SK-N-SH (cell line): ENCODE data around the gene ATP5MC3. TPM values are rescaled to one million over a fixed set of nuclear protein-coding genes. Genes with fewer than 3 reads are reported as not detected.

ENCODE experiments used
- CTCF ChIA-PET: fragments of 300-600, 350-600 bp; formaldehyde crosslinking; extraction: SDS; loops from one replicate; lab custom pipeline; 2021; lab: Yijun Ruan, JAX
- POLR2A ChIA-PET: fragments of 350-600 bp; sonication (Branson Sonifier 250); formaldehyde crosslinking; extraction: SDS; loops from one replicate; lab custom pipeline; 2020; ENCODE audit warnings: antibody characterized with exemption, inconsistent platforms; lab: Yijun Ruan, JAX
- DNase-seq: peaks from one replicate; pipeline ENCODE4 v3.0.0; 2012
- H2AFZ ChIP-seq: fragments of 200-600 bp; sonication (generic); 2 replicates; pipeline ENCODE4 v1.8.1; 2016; ENCODE audit warnings: antibody characterized with exemption, mild to moderate bottlenecking, low read depth
- H3F3A ChIP-seq: fragments of 200-600 bp; sonication (generic); replicated peaks from 2 replicates; pipeline ENCODE3; 2016; ENCODE audit warnings: antibody characterized with exemption, mild to moderate bottlenecking; ENCODE audit not compliant: insufficient read depth
- H3K27ac ChIP-seq, 2 experiments: fragments of 200-500 bp in 1 of 2; fragments of 200-600 bp in 1 of 2; sonication (Bioruptor generic) in 1 of 2; sonication (generic), shearing (Covaris generic) in 1 of 2; 2 replicates each; pipeline versions ENCODE4 v1.5.1 to v1.6.1; 2014 to 2016; ENCODE audit warnings: low read depth in 2 of 2, inconsistent platforms in 1 of 2, low read length in 1 of 2, mild to moderate bottlenecking in 1 of 2, mixed read lengths in 1 of 2
- H3K27me3 ChIP-seq: fragments of 200-600 bp; sonication (generic), shearing (Covaris generic); 2 replicates; pipeline ENCODE4 v1.6.1; 2016; ENCODE audit warnings: mixed run types; ENCODE audit not compliant: insufficient read depth
- H3K36me3 ChIP-seq, 2 experiments: fragments of 200-500 bp in 1 of 2; fragments of 200-600 bp in 1 of 2; sonication (Bioruptor generic) in 1 of 2; sonication (generic) in 1 of 2; replicated peaks in 1 of 2; 2 replicates each; pipeline versions ENCODE3 to v1.5.1; 2014 to 2016; ENCODE audit warnings: low read length in 1 of 2, mild to moderate bottlenecking in 1 of 2; ENCODE audit not compliant: insufficient read depth in 2 of 2, control insufficient read depth in 1 of 2
- H3K4me1 ChIP-seq, 2 experiments: fragments of 200-500 bp in 1 of 2; fragments of 200-600 bp in 1 of 2; sonication (Bioruptor generic) in 1 of 2; sonication (generic), shearing (Covaris generic) in 1 of 2; 2 replicates each; pipeline versions ENCODE4 v1.5.1 to v1.6.1; 2014 to 2016; ENCODE audit warnings: low read depth in 1 of 2, low read length in 1 of 2, mixed run types in 1 of 2; ENCODE audit not compliant: insufficient read depth in 2 of 2, control insufficient read depth in 1 of 2
- H3K4me2 ChIP-seq: fragments of 200-600 bp; sonication (generic), shearing (Covaris generic); 2 replicates; pipeline ENCODE4 v1.6.1; 2017; ENCODE audit warnings: mixed run types
- H3K4me3 ChIP-seq, 2 experiments: fragments of 200-500 bp in 1 of 2; fragments of 200-600 bp in 1 of 2; sonication (Bioruptor generic) in 1 of 2; sonication (generic), shearing (Covaris generic) in 1 of 2; 2 replicates each; pipeline versions ENCODE4 v1.5.1 to v1.8.1; 2014 to 2016; ENCODE audit warnings: low read depth in 2 of 2, inconsistent platforms in 1 of 2, low read length in 1 of 2, mild to moderate bottlenecking in 1 of 2, mixed read lengths in 1 of 2, moderate library complexity in 1 of 2
- H3K79me2 ChIP-seq: fragments of 200-600 bp; sonication (generic); 2 replicates; pipeline ENCODE4 v1.8.1; 2017; ENCODE audit warnings: mild to moderate bottlenecking; ENCODE audit not compliant: insufficient read depth
- H3K9ac ChIP-seq: fragments of 200-600 bp; sonication (generic); 2 replicates; pipeline ENCODE4 v1.6.1; 2017; ENCODE audit warnings: mixed run types
- H3K9me2 ChIP-seq: fragments of 200-600 bp; sonication (generic); 2 replicates; pipeline ENCODE4 v1.6.1; 2017; ENCODE audit warnings: mixed run types
- H3K9me3 ChIP-seq: fragments of 200-600 bp; sonication (generic); 2 replicates; pipeline ENCODE4 v1.6.1; 2017; ENCODE audit warnings: mixed run types, mild to moderate bottlenecking, moderate library complexity
- H4K20me1 ChIP-seq: fragments of 200-600 bp; sonication (generic); 2 replicates; pipeline ENCODE4 v1.6.1; 2017; ENCODE audit warnings: mild to moderate bottlenecking, mixed run types; ENCODE audit not compliant: insufficient read depth
- CHD2 ChIP-seq: fragments of 150-350 bp; IDR thresholded peaks from 2 replicates; pipeline ENCODE4 v1.6.1; 2018; ENCODE audit warnings: low read length; ENCODE audit not compliant: partially characterized antibody
- EZH2phosphoT487 ChIP-seq: fragments of 200-600 bp; sonication (generic); IDR thresholded peaks from 2 replicates; pipeline ENCODE4 v1.6.1; 2017; ENCODE audit warnings: low read depth, mixed run types, mild to moderate bottlenecking, antibody characterized with exemption, moderate library complexity, borderline replicate concordance
- FOXJ3 ChIP-seq: sonication (generic); formaldehyde crosslinking; IDR thresholded peaks from 2 replicates; pipeline ENCODE4 v1.5.1; 2020; ENCODE audit warnings: mild to moderate bottlenecking, missing genetic modification reagents
- GABPA ChIP-seq: IDR thresholded peaks from 2 replicates; pipeline ENCODE4 v1.4.0; 2012; ENCODE audit warnings: low read depth, mild to moderate bottlenecking
- GATA2 ChIP-seq: sonication (generic); formaldehyde crosslinking; IDR thresholded peaks from 2 replicates; pipeline ENCODE4 v1.5.0; 2020; ENCODE audit warnings: mild to moderate bottlenecking, missing genetic modification reagents
- NFIC ChIP-seq: IDR thresholded peaks from 2 replicates; pipeline ENCODE4 v1.4.0; 2012; ENCODE audit warnings: borderline replicate concordance
- NRF1 ChIP-seq: IDR thresholded peaks from 2 replicates; pipeline ENCODE4 v1.6.1; 2012; ENCODE audit warnings: low read depth, mild to moderate bottlenecking, low read length
- RAD21 ChIP-seq: IDR thresholded peaks from 2 replicates; pipeline ENCODE4 v1.6.1; 2012; ENCODE audit warnings: mild to moderate bottlenecking, low read length
- RCOR1 ChIP-seq: fragments of 150-350 bp; IDR thresholded peaks from 2 replicates; pipeline ENCODE4 v1.6.1; 2017; ENCODE audit warnings: antibody characterized with exemption, low read length
- SMC3 ChIP-seq: IDR thresholded peaks from 2 replicates; pipeline ENCODE4 v1.6.1; 2012; ENCODE audit warnings: low read depth, low read length, improper control_type of control experiment
- TAF1 ChIP-seq: IDR thresholded peaks from 2 replicates; pipeline ENCODE4 v1.6.1; 2012; ENCODE audit warnings: low read depth, mild to moderate bottlenecking, low read length, moderate library complexity, borderline replicate concordance
- TCF12 ChIP-seq: IDR thresholded peaks from 2 replicates; pipeline ENCODE4 v1.4.0; 2012
- TEAD4 ChIP-seq: IDR thresholded peaks from 2 replicates; pipeline ENCODE4 v1.4.0; 2012; ENCODE audit warnings: mild to moderate bottlenecking, borderline replicate concordance; ENCODE audit not compliant: insufficient read depth
- YY1 ChIP-seq: IDR thresholded peaks from 2 replicates; pipeline ENCODE4 v1.4.0; 2012; ENCODE audit warnings: low read depth, mild to moderate bottlenecking
- WGBS: methylation state at CpG from one replicate; pipeline ENCODE4 v1.1.6; 2017; ENCODE audit warnings: low lambda C conversion rate; 5-methylcytosine and 5-hydroxymethylcytosine counted together
- polyA plus RNA-seq, 3 experiments: library from polyadenylated mRNA; depleted of rRNA; stranded (reverse); fragments of >200 nt; gene quantifications; 2 replicates each; pipeline ENCODE4 v1.2.3, GENCODE V29; 2012
- TF ChIP-seq, protein P1 (sequence below): fragments of 150-350 bp; IDR thresholded peaks from 2 replicates; pipeline ENCODE4 v1.6.1; 2017; ENCODE audit warnings: antibody characterized with exemption, low read length, low read depth, borderline replicate concordance
- TF ChIP-seq, protein P2 (sequence below): fragments of 200-600 bp; sonication (generic); IDR thresholded peaks from 2 replicates; pipeline ENCODE4 v1.6.1; 2017; ENCODE audit warnings: antibody characterized with exemption, mild to moderate bottlenecking, moderate library complexity
- TF ChIP-seq, protein P3 (sequence below): IDR thresholded peaks from 2 replicates; pipeline ENCODE4; 2012
- TF ChIP-seq, protein P4 (sequence below): IDR thresholded peaks from 2 replicates; pipeline ENCODE4 v1.4.0; 2012; ENCODE audit warnings: low read depth
- TF ChIP-seq, protein P5 (sequence below): IDR thresholded peaks from 2 replicates; pipeline ENCODE4 v1.4.0; 2012; ENCODE audit warnings: low read depth, borderline replicate concordance

ATP5MC3 gene
- polyA plus RNA-seq, 1 of the 3 experiments (the other 2 are of a cell fraction), result 365 TPM

DNA sequence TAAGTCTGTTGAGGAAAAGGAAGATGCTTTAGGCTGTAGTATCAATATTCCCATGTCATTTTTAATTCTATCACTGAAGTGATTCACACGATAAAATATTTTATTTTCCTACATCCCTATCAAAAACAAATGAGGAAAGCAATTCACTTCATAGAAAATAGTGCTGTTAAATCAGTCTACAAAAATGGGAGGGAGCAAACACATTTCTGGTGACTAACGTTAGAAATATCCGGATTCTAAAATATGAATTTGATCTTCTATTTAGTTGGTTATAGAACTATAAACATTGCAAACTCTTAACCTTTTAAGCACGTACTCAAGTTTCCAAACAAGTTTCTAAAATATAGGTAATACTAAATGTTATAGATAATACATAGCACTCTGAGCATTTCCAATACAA, 34.3 kb downstream of the ATP5MC3 start:
- no peak for DNase-seq
- Histone ChIP-seq H3K36me3 (peaks cover 22 to 42% of the 10 kb centered on the region in 2 experiments), H3K27ac (peak overlapping the region in 1 of 2 experiments; percentile 21; a peak in 2 of 4 replicates), H3K9ac (no peak overlapping the region), H3K4me1 (peaks cover 0 to 8% of the 10 kb centered on the region in 2 experiments; a peak in 2 of 4 replicates), H3K9me2 (no peaks in the 10 kb centered on the region), H3K27me3 (no peaks in the 10 kb centered on the region), H3F3A (peaks cover 10% of the 10 kb centered on the region)
- 83% methylated on average over 4 of the region's 4 CpGs for WGBS
- CTCF ChIA-PET, result no interaction called here
- POLR2A ChIA-PET, result no interaction called here
- TF ChIP-seq, protein P1, sequence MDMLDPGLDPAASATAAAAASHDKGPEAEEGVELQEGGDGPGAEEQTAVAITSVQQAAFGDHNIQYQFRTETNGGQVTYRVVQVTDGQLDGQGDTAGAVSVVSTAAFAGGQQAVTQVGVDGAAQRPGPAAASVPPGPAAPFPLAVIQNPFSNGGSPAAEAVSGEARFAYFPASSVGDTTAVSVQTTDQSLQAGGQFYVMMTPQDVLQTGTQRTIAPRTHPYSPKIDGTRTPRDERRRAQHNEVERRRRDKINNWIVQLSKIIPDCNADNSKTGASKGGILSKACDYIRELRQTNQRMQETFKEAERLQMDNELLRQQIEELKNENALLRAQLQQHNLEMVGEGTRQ, result no peak
- TF ChIP-seq, protein P2, sequence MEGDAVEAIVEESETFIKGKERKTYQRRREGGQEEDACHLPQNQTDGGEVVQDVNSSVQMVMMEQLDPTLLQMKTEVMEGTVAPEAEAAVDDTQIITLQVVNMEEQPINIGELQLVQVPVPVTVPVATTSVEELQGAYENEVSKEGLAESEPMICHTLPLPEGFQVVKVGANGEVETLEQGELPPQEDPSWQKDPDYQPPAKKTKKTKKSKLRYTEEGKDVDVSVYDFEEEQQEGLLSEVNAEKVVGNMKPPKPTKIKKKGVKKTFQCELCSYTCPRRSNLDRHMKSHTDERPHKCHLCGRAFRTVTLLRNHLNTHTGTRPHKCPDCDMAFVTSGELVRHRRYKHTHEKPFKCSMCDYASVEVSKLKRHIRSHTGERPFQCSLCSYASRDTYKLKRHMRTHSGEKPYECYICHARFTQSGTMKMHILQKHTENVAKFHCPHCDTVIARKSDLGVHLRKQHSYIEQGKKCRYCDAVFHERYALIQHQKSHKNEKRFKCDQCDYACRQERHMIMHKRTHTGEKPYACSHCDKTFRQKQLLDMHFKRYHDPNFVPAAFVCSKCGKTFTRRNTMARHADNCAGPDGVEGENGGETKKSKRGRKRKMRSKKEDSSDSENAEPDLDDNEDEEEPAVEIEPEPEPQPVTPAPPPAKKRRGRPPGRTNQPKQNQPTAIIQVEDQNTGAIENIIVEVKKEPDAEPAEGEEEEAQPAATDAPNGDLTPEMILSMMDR, result no peak
- no peak for TF ChIP-seq YY1
- TF ChIP-seq RAD21, result no peak
- TF ChIP-seq GABPA, result no peak
- TF ChIP-seq, protein P3, sequence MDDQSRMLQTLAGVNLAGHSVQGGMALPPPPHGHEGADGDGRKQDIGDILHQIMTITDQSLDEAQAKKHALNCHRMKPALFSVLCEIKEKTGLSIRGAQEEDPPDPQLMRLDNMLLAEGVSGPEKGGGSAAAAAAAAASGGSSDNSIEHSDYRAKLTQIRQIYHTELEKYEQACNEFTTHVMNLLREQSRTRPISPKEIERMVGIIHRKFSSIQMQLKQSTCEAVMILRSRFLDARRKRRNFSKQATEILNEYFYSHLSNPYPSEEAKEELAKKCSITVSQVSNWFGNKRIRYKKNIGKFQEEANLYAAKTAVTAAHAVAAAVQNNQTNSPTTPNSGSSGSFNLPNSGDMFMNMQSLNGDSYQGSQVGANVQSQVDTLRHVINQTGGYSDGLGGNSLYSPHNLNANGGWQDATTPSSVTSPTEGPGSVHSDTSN, result no peak
- TF ChIP-seq TAF1, result no peak
- TF ChIP-seq SMC3, result no peak
- no peak for TF ChIP-seq EZH2phosphoT487
- TF ChIP-seq NFIC, result no peak
- no peak for TF ChIP-seq GATA2
- no peak for TF ChIP-seq RCOR1
- TF ChIP-seq NRF1, result no peak
- TF ChIP-seq CHD2, result no peak
- TF ChIP-seq TEAD4, result no peak
- no peak for TF ChIP-seq TCF12
- TF ChIP-seq, protein P4, sequence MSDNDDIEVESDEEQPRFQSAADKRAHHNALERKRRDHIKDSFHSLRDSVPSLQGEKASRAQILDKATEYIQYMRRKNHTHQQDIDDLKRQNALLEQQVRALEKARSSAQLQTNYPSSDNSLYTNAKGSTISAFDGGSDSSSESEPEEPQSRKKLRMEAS, result no peak
- no peak for TF ChIP-seq FOXJ3 (CRISPR knock-in tag)
- TF ChIP-seq, protein P5, sequence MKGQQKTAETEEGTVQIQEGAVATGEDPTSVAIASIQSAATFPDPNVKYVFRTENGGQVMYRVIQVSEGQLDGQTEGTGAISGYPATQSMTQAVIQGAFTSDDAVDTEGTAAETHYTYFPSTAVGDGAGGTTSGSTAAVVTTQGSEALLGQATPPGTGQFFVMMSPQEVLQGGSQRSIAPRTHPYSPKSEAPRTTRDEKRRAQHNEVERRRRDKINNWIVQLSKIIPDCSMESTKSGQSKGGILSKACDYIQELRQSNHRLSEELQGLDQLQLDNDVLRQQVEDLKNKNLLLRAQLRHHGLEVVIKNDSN, result no peak
- TF ChIP-seq, all 33 proteins: peak for 0
- Histone ChIP-seq H2AFZ (no peak overlapping the region), H3K9me3 (no peaks in the 10 kb centered on the region), H3K79me2 (peaks cover 100% of the 10 kb centered on the region), H3K4me2 (no peak overlapping the region), H3K4me3 (no peak overlapping the region), H4K20me1 (peaks cover 66% of the 10 kb centered on the region)
